IgD-negative memory B cell (primary cell): Measurements from ENCODE around the gene TIPARP. TPM values are rescaled to one million over a fixed set of nuclear protein-coding genes. Genes with fewer than 3 reads are reported as not detected.
A peak's percentile ranks its signal among the peaks of the same experiment; 100 is the strongest.

Experiments
- H3K27ac Mint-ChIP-seq, 3 donors: one replicate each; pipeline ENCODE4 v1.8.0; 2020 to 2022; ENCODE audit warnings: mild to moderate bottlenecking in 3 of 3, mixed read lengths in 3 of 3, moderate library complexity in 1 of 3
- H3K27me3 Mint-ChIP-seq: one replicate; pipeline ENCODE4 v1.8.0; 2021; ENCODE audit warnings: mixed read lengths
- H3K36me3 Mint-ChIP-seq: one replicate; pipeline ENCODE4 v1.8.0; 2020; ENCODE audit warnings: mild to moderate bottlenecking, mixed read lengths
- H3K4me1 Mint-ChIP-seq, 3 donors: one replicate each; pipeline ENCODE4 v1.8.0; 2020 to 2022; ENCODE audit warnings: mixed read lengths in 3 of 3, mild to moderate bottlenecking in 1 of 3
- H3K4me3 Mint-ChIP-seq, 4 donors: one replicate each; pipeline ENCODE4 v1.8.0; 2020 to 2022; ENCODE audit warnings: mild to moderate bottlenecking in 4 of 4, mixed read lengths in 4 of 4, moderate library complexity in 3 of 4
- H3K9me3 Mint-ChIP-seq, 3 donors: one replicate each; pipeline ENCODE4 v1.8.0; 2020 to 2021; ENCODE audit warnings: mixed read lengths in 3 of 3, mild to moderate bottlenecking in 1 of 3
- polyA plus RNA-seq: library from polyadenylated mRNA; unstranded; fragments of 300-500 nt; fragmentation: Illumina TruSeq; gene quantifications from one replicate; pipeline ENCODE4 v1.2.3, GENCODE V29; 2021

TIPARP gene
- polyA plus RNA-seq, 1 donor from 2014 or later = 12.6 TPM

DNA sequence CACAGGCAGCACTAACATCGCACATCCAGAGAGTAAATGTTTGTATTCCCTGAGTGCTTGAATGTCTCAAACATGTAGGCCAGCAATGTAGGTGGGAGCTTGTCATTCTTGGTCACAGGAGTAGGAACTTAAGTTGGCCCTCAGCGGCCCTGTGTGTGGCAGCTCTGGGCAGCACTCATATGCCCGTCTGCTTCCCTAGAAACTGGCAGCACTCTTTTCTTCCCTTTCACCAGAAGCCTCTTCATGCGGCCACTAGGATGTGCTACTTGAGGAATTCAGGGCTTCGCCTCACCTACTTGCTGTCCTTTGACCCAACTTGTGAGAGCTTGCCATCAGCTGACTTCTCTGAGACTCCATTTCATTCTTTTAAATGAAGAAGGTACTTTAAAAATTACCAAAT is 69.5 kb downstream of the TIPARP start:
- Mint-ChIP-seq H3K4me3 (no peak overlapping the region), H3K4me1 (no peaks in the 10 kb centered on the region), H3K27ac (no peak overlapping the region), H3K36me3 (peaks cover 19% of the 10 kb centered on the region), H3K27me3 (no peaks in the 10 kb centered on the region), H3K9me3 (peaks cover 0 to 6% (median 6%) of the 10 kb centered on the region in 3 donors)

DNA sequence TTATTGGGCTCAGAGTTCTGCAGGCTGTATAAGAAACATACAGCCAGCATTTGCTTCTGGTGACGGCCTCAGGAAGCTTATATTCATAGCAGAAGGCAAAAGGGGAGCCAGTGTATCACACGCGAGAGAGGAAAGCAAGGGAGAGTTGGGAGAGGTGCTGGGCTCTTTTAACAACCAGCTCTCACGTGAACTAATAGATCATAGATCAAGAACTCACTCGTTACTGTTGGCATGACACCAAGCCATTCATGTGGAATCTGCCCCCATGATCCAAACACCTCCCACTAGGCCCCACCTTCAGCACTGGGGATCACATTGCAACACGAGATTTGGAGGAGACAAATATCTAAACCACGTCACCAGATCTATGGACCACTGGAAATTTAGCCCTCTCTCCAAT is 70.2 kb downstream of the TIPARP start:
- H3K27me3 Mint-ChIP-seq = no peaks in the 10 kb centered on the region
- H3K4me1 Mint-ChIP-seq = no peaks in the 10 kb centered on the region
- H3K4me3 Mint-ChIP-seq = no peak overlapping the region
- peaks cover 19% of the 10 kb centered on the region for H3K36me3 Mint-ChIP-seq
- H3K9me3 Mint-ChIP-seq = peaks cover 0 to 6% (median 6%) of the 10 kb centered on the region in 3 donors
- H3K27ac Mint-ChIP-seq = no peak overlapping the region

DNA sequence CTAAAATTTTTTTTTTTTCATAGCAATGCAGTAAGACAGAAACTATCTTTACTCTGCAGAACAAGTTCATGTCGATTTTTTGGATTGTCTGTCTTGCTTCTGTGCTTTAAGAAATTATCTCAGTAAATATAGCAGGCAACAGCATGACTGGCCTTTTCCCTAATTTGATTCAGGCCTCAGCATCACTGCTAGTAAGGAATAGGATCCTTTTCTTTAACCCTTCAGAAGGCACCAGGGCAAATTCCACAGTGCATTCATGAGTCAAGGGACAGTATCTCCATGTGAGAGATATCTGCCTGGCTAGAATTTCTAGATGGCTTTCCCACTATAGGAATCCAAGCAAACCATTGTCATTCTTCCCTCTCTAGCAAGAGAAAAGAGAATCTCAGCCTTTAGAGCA is 71.4 kb downstream of the TIPARP start:
- no peak overlapping the region for H3K27ac Mint-ChIP-seq
- H3K4me3 Mint-ChIP-seq = no peak overlapping the region
- H3K4me1 Mint-ChIP-seq = no peaks in the 10 kb centered on the region
- H3K27me3 Mint-ChIP-seq = no peaks in the 10 kb centered on the region
- peaks cover 0 to 6% (median 6%) of the 10 kb centered on the region in 3 donors for H3K9me3 Mint-ChIP-seq
- H3K36me3 Mint-ChIP-seq = peaks cover 19% of the 10 kb centered on the region

DNA sequence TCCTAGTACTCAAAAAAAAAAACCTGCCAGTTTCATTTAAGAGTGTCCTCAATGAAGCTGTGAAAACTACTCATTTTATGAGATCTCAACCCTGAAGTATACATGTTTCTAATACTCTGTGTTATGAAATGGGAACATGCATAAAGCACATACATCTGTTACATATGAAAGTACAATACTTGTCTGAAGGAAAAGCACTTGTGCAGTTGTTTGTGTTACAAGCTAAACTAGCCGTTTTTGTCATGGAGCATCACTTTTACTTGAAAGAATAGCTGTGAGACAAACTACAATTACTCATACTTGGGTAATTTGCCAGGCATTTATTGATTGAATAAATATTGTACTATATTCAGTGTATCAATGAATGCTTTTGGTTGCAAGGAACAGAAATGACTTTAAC is 72.7 kb downstream of the TIPARP start:
- Mint-ChIP-seq H3K36me3 (peaks cover 19% of the 10 kb centered on the region), H3K9me3 (peaks cover 0 to 6% (median 4%) of the 10 kb centered on the region in 3 donors), H3K4me1 (peaks cover 0 to 2% (median 0%) of the 10 kb centered on the region in 3 donors), H3K27ac (no peak overlapping the region), H3K27me3 (no peaks in the 10 kb centered on the region), H3K4me3 (peak overlapping the region in 1 of 4 donors; percentile 4)

DNA sequence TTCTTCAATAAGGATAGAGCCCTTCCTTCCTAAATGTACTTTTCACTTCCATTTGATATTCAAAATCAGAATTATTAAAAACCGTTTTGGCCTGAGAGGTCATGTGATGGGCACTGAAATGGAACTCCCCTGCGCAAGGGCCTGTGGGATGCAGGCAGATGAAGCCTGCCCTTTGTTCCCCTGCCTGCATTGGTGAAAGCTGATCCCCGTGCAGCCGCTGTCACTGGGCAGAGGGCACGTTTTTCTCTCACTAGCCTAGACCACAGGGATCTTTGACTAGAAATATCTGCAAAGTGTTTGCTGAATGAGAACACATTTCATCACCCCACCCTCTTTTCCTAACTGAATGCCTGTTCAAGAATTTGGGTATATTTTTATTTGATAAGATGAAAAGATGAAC is 74.9 kb downstream of the TIPARP start:
- Mint-ChIP-seq H3K36me3 (peaks cover 15% of the 10 kb centered on the region), H3K4me3 (no peak overlapping the region), H3K9me3 (peaks cover 0 to 6% (median 4%) of the 10 kb centered on the region in 3 donors), H3K27me3 (no peaks in the 10 kb centered on the region), H3K4me1 (peaks cover 0 to 2% (median 0%) of the 10 kb centered on the region in 3 donors), H3K27ac (no peak overlapping the region)

DNA sequence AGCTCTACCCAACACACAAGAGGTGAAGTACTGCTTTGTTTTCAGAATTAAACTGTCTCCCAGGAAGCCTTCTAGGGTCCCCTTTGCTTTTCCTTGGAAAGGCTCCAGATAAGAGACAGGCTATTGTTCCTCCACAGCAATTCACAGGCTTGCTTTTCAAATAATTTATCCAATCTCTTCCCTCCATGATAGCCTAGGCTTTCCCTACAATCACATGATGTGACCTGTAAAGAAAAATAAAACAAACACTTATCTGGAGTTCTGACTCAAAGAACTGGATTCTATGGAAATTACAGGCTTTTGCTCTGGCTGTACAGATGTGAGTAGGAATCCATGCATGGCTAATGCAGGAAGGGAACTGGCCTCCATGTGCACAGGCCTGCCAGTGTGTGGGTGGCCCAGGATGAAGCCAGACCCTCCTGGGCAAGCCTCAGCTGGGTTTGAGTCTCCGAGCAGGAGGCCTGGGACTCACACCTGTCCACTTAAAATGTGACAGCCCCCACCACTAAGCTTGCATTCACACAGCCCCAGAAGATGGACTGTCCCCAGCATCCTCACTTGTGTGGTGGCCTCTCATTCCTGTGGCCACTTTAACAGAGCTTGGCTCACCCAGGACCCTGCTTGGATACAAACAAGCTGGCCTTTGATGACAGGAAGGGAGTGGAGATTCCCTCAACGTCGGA is 75.9 kb downstream of the TIPARP start:
- Mint-ChIP-seq H3K27ac (no peak overlapping the region), H3K9me3 (peaks cover 0 to 6% (median 4%) of the 10 kb centered on the region in 3 donors), H3K36me3 (peaks cover 11% of the 10 kb centered on the region), H3K27me3 (no peaks in the 10 kb centered on the region), H3K4me1 (peaks cover 0 to 2% (median 0%) of the 10 kb centered on the region in 3 donors), H3K4me3 (no peak overlapping the region)

DNA sequence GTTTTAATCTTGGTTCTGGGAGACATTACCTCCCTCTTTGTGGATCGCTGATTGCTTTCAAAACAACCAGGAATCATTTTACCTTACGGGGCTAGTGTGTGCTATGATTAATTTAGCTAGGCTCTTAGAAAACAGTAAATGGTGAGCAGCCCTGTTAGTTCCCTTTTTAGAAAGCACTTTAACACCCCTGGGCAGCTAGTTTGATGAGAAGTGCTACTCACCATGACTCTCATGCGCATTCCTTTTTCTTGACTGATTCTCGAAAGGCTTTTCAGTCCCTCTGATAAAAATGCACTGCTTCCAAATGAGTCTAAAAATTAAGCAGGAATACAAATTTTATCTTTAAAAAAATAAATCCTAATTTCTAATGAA is 76.5 kb downstream of the TIPARP start:
- H3K4me1 Mint-ChIP-seq = peaks cover 0 to 2% (median 0%) of the 10 kb centered on the region in 3 donors
- no peak overlapping the region for H3K27ac Mint-ChIP-seq
- H3K4me3 Mint-ChIP-seq = no peak overlapping the region
- peaks cover 0 to 6% (median 4%) of the 10 kb centered on the region in 3 donors for H3K9me3 Mint-ChIP-seq
- H3K36me3 Mint-ChIP-seq = peaks cover 9% of the 10 kb centered on the region
- no peaks in the 10 kb centered on the region for H3K27me3 Mint-ChIP-seq

DNA sequence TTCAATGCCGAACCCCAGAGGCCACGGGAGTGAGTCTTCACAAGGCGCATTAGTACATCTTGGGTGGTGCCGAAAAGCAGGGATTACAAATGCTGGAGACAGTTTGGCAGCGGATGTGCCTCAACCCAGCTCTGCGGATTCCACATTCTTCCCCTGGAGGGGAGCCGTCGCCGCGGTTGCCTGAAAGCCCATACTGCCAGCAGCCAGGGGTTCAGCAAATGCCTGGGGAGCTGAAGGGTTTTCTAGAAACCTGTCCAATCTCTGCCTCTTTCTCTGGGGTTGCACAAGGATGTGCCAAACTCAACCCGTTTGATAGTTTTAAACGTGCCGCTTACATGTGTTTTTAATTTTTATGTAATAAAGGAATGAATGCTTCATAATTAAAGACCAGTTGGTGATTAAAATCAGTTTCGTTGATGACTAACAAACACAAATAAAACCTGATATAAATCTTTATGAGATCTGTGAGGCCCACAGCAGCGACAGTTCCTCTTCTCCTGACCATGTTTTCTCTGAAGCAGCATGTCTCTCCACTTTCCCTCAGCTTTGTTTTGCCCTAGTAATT is 77.2 kb downstream of the TIPARP start:
- Mint-ChIP-seq H3K27me3 (no peaks in the 10 kb centered on the region), H3K9me3 (peaks cover 0 to 6% (median 3%) of the 10 kb centered on the region in 3 donors), H3K27ac (no peak overlapping the region), H3K36me3 (peaks cover 9% of the 10 kb centered on the region), H3K4me1 (peaks cover 0 to 2% (median 0%) of the 10 kb centered on the region in 3 donors), H3K4me3 (peak overlapping the region in 1 of 4 donors; percentile 25)

Other genes with a start within 250 kb of the TIPARP start
- gene SSR3, start 119.5 kb upstream of the TIPARP start, polyA plus RNA-seq = 115 TPM
- 0.93 TPM for gene LEKR1, start 151.8 kb downstream of the TIPARP start, polyA plus RNA-seq